Trophoblast cell (in vitro differentiated cells and primary cell): ENCODE data around the gene TIMM21. TPM values are rescaled to one million over a fixed set of nuclear protein-coding genes. Genes with fewer than 3 reads are reported as not detected.
A peak's percentile ranks its signal among the peaks of the same experiment; 100 is the strongest.

Source experiments
- DNase-seq, 2 donors: peaks; one replicate each; pipeline ENCODE4 v3.0.0-alpha.2; 2016
- H2AFZ ChIP-seq: 2 replicates; pipeline ENCODE4 v1.6.1; 2013; ENCODE audit warnings: low read length, moderate library complexity, mild to moderate bottlenecking; ENCODE audit not compliant: insufficient read depth, poor library complexity
- H2AK5ac ChIP-seq: 2 replicates; pipeline ENCODE4 v1.6.1; 2013; ENCODE audit warnings: mild to moderate bottlenecking, low read length
- H2BK120ac ChIP-seq: 2 replicates; pipeline ENCODE4 v1.6.1; 2013; ENCODE audit warnings: low read length, mild to moderate bottlenecking, moderate library complexity; ENCODE audit not compliant: insufficient read depth, poor library complexity
- H2BK12ac ChIP-seq: 2 replicates; pipeline ENCODE4 v1.6.1; 2013; ENCODE audit warnings: mild to moderate bottlenecking, low read length, moderate library complexity
- H2BK5ac ChIP-seq: 2 replicates; pipeline ENCODE4 v1.6.1; 2013; ENCODE audit warnings: low read length, low read depth, moderate library complexity, mild to moderate bottlenecking; ENCODE audit not compliant: poor library complexity
- H3K14ac ChIP-seq: 2 replicates; pipeline ENCODE4 v1.6.1; 2013; ENCODE audit warnings: mild to moderate bottlenecking, low read length
- H3K18ac ChIP-seq: 2 replicates; pipeline ENCODE4 v1.6.1; 2013; ENCODE audit warnings: mild to moderate bottlenecking, low read length
- H3K23ac ChIP-seq: 2 replicates; pipeline ENCODE4 v1.6.1; 2013; ENCODE audit warnings: low read length
- H3K27ac ChIP-seq: 2 replicates; pipeline ENCODE4 v1.5.1; 2013; ENCODE audit warnings: low read depth, mild to moderate bottlenecking, inconsistent platforms, low read length, moderate library complexity
- H3K27me3 ChIP-seq: 2 replicates; pipeline ENCODE4 v1.6.1; 2013; ENCODE audit warnings: inconsistent platforms, mild to moderate bottlenecking, low read length, moderate library complexity; ENCODE audit not compliant: insufficient read depth
- H3K36me3 ChIP-seq, 2 experiments: 1 replicate in 1 of 2; 2 replicates in 1 of 2; pipeline ENCODE4 v1.6.1; 2013; ENCODE audit warnings: low read length in 2 of 2, mild to moderate bottlenecking in 2 of 2, moderate library complexity in 1 of 2; ENCODE audit not compliant: insufficient read depth in 2 of 2, control insufficient read depth in 1 of 2
- H3K4ac ChIP-seq: 2 replicates; pipeline ENCODE4 v1.6.1; 2013; ENCODE audit warnings: low read depth, mild to moderate bottlenecking, low read length, moderate library complexity
- H3K4me1 ChIP-seq, 2 experiments: 1 replicate in 1 of 2; 2 replicates in 1 of 2; pipeline ENCODE4 v1.6.1; 2013; ENCODE audit warnings: low read length in 2 of 2, mild to moderate bottlenecking in 2 of 2, moderate library complexity in 1 of 2; ENCODE audit not compliant: insufficient read depth in 2 of 2, control insufficient read depth in 1 of 2
- H3K4me2 ChIP-seq: 2 replicates; pipeline ENCODE4 v1.6.1; 2013; ENCODE audit warnings: inconsistent platforms, mild to moderate bottlenecking, low read length, moderate library complexity
- H3K4me3 ChIP-seq: 2 replicates; pipeline ENCODE4 v1.5.1; 2013; ENCODE audit warnings: mild to moderate bottlenecking, low read depth, low read length, inconsistent platforms
- H3K79me1 ChIP-seq: one replicate; pipeline ENCODE4 v1.6.1; 2013; ENCODE audit warnings: low read length
- H3K79me2 ChIP-seq: 2 replicates; pipeline ENCODE4 v1.6.1; 2013; ENCODE audit warnings: low read length, mild to moderate bottlenecking; ENCODE audit not compliant: control insufficient read depth, insufficient read depth, poor library complexity
- H3K9ac ChIP-seq: 2 replicates; pipeline ENCODE4 v1.6.1; 2013; ENCODE audit warnings: mild to moderate bottlenecking, low read length
- H3K9me3 ChIP-seq: 2 replicates; pipeline ENCODE4 v1.6.1; 2013; ENCODE audit warnings: low read depth, mild to moderate bottlenecking, control low read depth, inconsistent platforms, low read length; ENCODE audit not compliant: insufficient read depth
- H4K12ac ChIP-seq: 2 replicates; pipeline ENCODE4 v1.6.1; 2013; ENCODE audit warnings: low read depth, mild to moderate bottlenecking, low read length, moderate library complexity
- H4K8ac ChIP-seq: 2 replicates; pipeline ENCODE4 v1.6.1; 2013; ENCODE audit warnings: low read depth, mild to moderate bottlenecking, low read length, moderate library complexity
- H4K91ac ChIP-seq: one replicate; pipeline ENCODE4 v1.6.1; 2013; ENCODE audit warnings: low read depth, mild to moderate bottlenecking, low read length, moderate library complexity
- WGBS: extraction: QIAGEN DNeasy Blood & Tissue Kit; methylation state at CpG from one replicate; pipeline ENCODE4 v1.1.7; 2013; ENCODE audit warnings: missing lambda C conversion rate; ENCODE audit not compliant: insufficient read length, insufficient coverage; ENCODE audit errors: extremely low coverage; 5-methylcytosine and 5-hydroxymethylcytosine counted together
- polyA plus RNA-seq: library from polyadenylated mRNA; stranded (reverse); fragments of 200-250 nt; gene quantifications from 2 replicates; pipeline ENCODE4 v1.2.3, GENCODE V29; 2013

Gene TIMM21
- 22.1 and 23.3 TPM in 2 replicates for polyA plus RNA-seq

GRCh38 chr18:74147779-74148542 lies at the start of gene TIMM21, which contains the start of gene FBXO15:
TSS of gene TIMM21 (plus strand) at chr18:74148523. CDS start at chr18:74148809, 286 bp downstream.
TSS of gene FBXO15 (minus strand) at chr18:74147834. CDS start at chr18:74147785, 49 bp downstream.
- no peaks in the 10 kb centered on the region for H3K9me3 ChIP-seq
- peak within 1 kb of the TSS; percentile 44 for H2BK5ac ChIP-seq
- peak within 1 kb of the TSS; percentile 95 for H4K8ac ChIP-seq
- peak within 1 kb of the TSS; percentile 77 for H4K91ac ChIP-seq
- no CpG with 5 or more reads among the region's 58 CpGs for WGBS
- peak within 1 kb of the TSS; percentile 46 for H3K14ac ChIP-seq
- H2BK120ac ChIP-seq, result no peak within 1 kb of the TSS
- H3K23ac ChIP-seq, result no peak within 1 kb of the TSS
- H3K4me2 ChIP-seq, result peak within 1 kb of the TSS; percentile 96
- H3K9ac ChIP-seq, result peak within 1 kb of the TSS; percentile 96
- H4K12ac ChIP-seq, result peak within 1 kb of the TSS; percentile 49
- H3K79me2 ChIP-seq, result peaks cover 5% of the 10 kb centered on the region
- H3K18ac ChIP-seq, result peak within 1 kb of the TSS; percentile 81
- H3K27me3 ChIP-seq, result no peaks in the 10 kb centered on the region
- H2AFZ ChIP-seq, result peak within 1 kb of the TSS; percentile 84
- no peak within 1 kb of the TSS for H2BK12ac ChIP-seq
- peak within 1 kb of the TSS; percentile 74 for H3K27ac ChIP-seq
- H3K79me1 ChIP-seq, result peaks cover 6% of the 10 kb centered on the region
- DNase-seq, result peak; percentile 98 to 99
- H2AK5ac ChIP-seq, result peak within 1 kb of the TSS; percentile 49
- H3K36me3 ChIP-seq, result peaks cover 3% of the 10 kb centered on the region in 2 experiments
- H3K4ac ChIP-seq, result peak within 1 kb of the TSS; percentile 97
- peaks cover 5 to 8% of the 10 kb centered on the region in 2 experiments for H3K4me1 ChIP-seq
- H3K4me3 ChIP-seq, result peak within 1 kb of the TSS; percentile 95

- WGBS, result no CpG with 5 or more reads among the region's 2 CpGs
- H3K79me2 ChIP-seq, result no peaks in the 10 kb centered on the region
- no peaks in the 10 kb centered on the region for H3K36me3 ChIP-seq
- no peak overlapping the region for H2BK12ac ChIP-seq
- no peak overlapping the region for H3K4me3 ChIP-seq
- no peak overlapping the region for H2AFZ ChIP-seq
- H4K8ac ChIP-seq, result no peak overlapping the region
- no peak overlapping the region for H3K18ac ChIP-seq
- no peaks in the 10 kb centered on the region for H3K79me1 ChIP-seq
- H3K27me3 ChIP-seq, result no peaks in the 10 kb centered on the region
- no peak overlapping the region for H4K12ac ChIP-seq
- H2AK5ac ChIP-seq, result no peak overlapping the region
- H2BK5ac ChIP-seq, result no peak overlapping the region
- no peak overlapping the region for H4K91ac ChIP-seq
- H3K9ac ChIP-seq, result no peak overlapping the region
- DNase-seq, result no peak
- H3K14ac ChIP-seq, result no peak overlapping the region
- H3K4me2 ChIP-seq, result no peak overlapping the region
- no peak overlapping the region for H2BK120ac ChIP-seq
- H3K4me1 ChIP-seq, result no peaks in the 10 kb centered on the region
- H3K9me3 ChIP-seq, result no peaks in the 10 kb centered on the region
- no peak overlapping the region for H3K27ac ChIP-seq
- H3K4ac ChIP-seq, result no peak overlapping the region
- H3K23ac ChIP-seq, result no peak overlapping the region
These were observed 39.9 kb upstream of the TIMM21 start for GRCh38 chr18:74108460-74108859.

GRCh38 chr18:74110149-74110548 lies 38.2 kb upstream of the TIMM21 start:
- Histone ChIP-seq H4K8ac (no peak overlapping the region), H3K36me3 (no peaks in the 10 kb centered on the region), H2AK5ac (no peak overlapping the region), H3K79me1 (no peaks in the 10 kb centered on the region), H3K9me3 (no peaks in the 10 kb centered on the region), H3K4ac (no peak overlapping the region), H3K14ac (no peak overlapping the region), H3K27ac (no peak overlapping the region), H3K4me2 (no peak overlapping the region), H3K18ac (no peak overlapping the region), H2BK120ac (no peak overlapping the region), H3K23ac (no peak overlapping the region), H3K79me2 (no peaks in the 10 kb centered on the region), H3K4me1 (peaks cover 0 to 2% of the 10 kb centered on the region in 2 experiments), H3K27me3 (no peaks in the 10 kb centered on the region), H2AFZ (no peak overlapping the region), H4K91ac (no peak overlapping the region), H2BK5ac (no peak overlapping the region), H3K4me3 (no peak overlapping the region), H4K12ac (no peak overlapping the region), H2BK12ac (no peak overlapping the region), H3K9ac (no peak overlapping the region)
- WGBS, result no CpG with 5 or more reads among the region's 1 CpG
- DNase-seq, result no peak

GRCh38 chr18:74110976-74111375 lies 37.3 kb upstream of the TIMM21 start:
- Histone ChIP-seq H2AFZ (no peak overlapping the region), H3K9me3 (no peaks in the 10 kb centered on the region)

More at GRCh38 chr18:74110976-74111375, 37.3 kb upstream of the TIMM21 start:
- no peaks in the 10 kb centered on the region for H3K79me1 ChIP-seq
- H4K8ac ChIP-seq, result no peak overlapping the region
- no peak overlapping the region for H3K18ac ChIP-seq
- no peaks in the 10 kb centered on the region for H3K36me3 ChIP-seq
- no peak overlapping the region for H3K23ac ChIP-seq
- no peak overlapping the region for H3K27ac ChIP-seq
- no peak overlapping the region for H3K14ac ChIP-seq
- H4K91ac ChIP-seq, result no peak overlapping the region
- H3K9ac ChIP-seq, result no peak overlapping the region
- H3K79me2 ChIP-seq, result no peaks in the 10 kb centered on the region
- no peak overlapping the region for H4K12ac ChIP-seq
- no peak overlapping the region for H2BK5ac ChIP-seq
- no peak overlapping the region for H3K4me3 ChIP-seq
- no CpG with 5 or more reads among the region's 4 CpGs for WGBS
- H2BK12ac ChIP-seq, result no peak overlapping the region
- no peak overlapping the region for H3K4me2 ChIP-seq
- H3K4me1 ChIP-seq, result peaks cover 0 to 2% of the 10 kb centered on the region in 2 experiments
- no peak overlapping the region for H2BK120ac ChIP-seq
- H3K4ac ChIP-seq, result no peak overlapping the region
- no peak for DNase-seq
- H3K27me3 ChIP-seq, result no peaks in the 10 kb centered on the region
- H2AK5ac ChIP-seq, result no peak overlapping the region
